Measurements from ENCODE around the gene SART3.
"Not testable (repeated sequence)": the region's sequence is repeated elsewhere in the genome, so short reads cannot be mapped to it uniquely, and the experiment has no call there.

The SART3 gene

GRCh38 chr12:108505129-108505528 lies 55.8 kb downstream of the SART3 start:
- peaks cover 24% of the 10 kb centered on the region for H3K9me3 ChIP-seq (ENCODE audit: control insufficient read depth, low read length)
- no peak overlapping the region for H3K27ac ChIP-seq (ENCODE audit: low read depth, low read length, severe bottlenecking)
- no peaks in the 10 kb centered on the region for H3K4me1 ChIP-seq (ENCODE audit: control insufficient read depth, insufficient read depth, low read length, poor library complexity, severe bottlenecking)
- no peaks in the 10 kb centered on the region for H3K36me3 ChIP-seq (ENCODE audit: control insufficient read depth, insufficient read depth, low read length)
- no peak overlapping the region for H3K4me3 ChIP-seq (ENCODE audit: extremely low read depth, insufficient read depth, low read length, poor library complexity, severe bottlenecking)
- WGBS, 2 experiments (ENCODE audit: insufficient coverage in 2 of 2) = 81 to 93% methylated on average over 7 of the region's 7 CpGs

GRCh38 chr12:108502922-108503321 lies 58.1 kb downstream of the SART3 start:
- H3K9me3 ChIP-seq (ENCODE audit: control insufficient read depth, low read length) = peaks cover 18% of the 10 kb centered on the region
- H3K4me1 ChIP-seq (ENCODE audit: control insufficient read depth, insufficient read depth, low read length, poor library complexity, severe bottlenecking) = no peaks in the 10 kb centered on the region
- no peak overlapping the region for H3K4me3 ChIP-seq (ENCODE audit: extremely low read depth, insufficient read depth, low read length, poor library complexity, severe bottlenecking)
- no peak overlapping the region for H3K27ac ChIP-seq (ENCODE audit: low read depth, low read length, severe bottlenecking)
- H3K36me3 ChIP-seq (ENCODE audit: control insufficient read depth, insufficient read depth, low read length) = no peaks in the 10 kb centered on the region
- WGBS, 2 experiments (ENCODE audit: insufficient coverage in 2 of 2) = 85 to 88% methylated on average over 1 to 2 of the region's 2 CpGs

- WGBS, 2 experiments (ENCODE audit: insufficient coverage in 2 of 2) = 78 to 83% methylated on average over 9 to 10 of the region's 11 CpGs
These were observed 62.8 kb downstream of the SART3 start for GRCh38 chr12:108498136-108498535.

GRCh38 chr12:108495823-108496579 lies 65.0 kb downstream of the SART3 start:
- Histone ChIP-seq H3K27ac (ENCODE audit: low read depth, low read length, severe bottlenecking) (no peak overlapping the region), H3K9me3 (ENCODE audit: control insufficient read depth, low read length) (no peaks in the 10 kb centered on the region), H3K36me3 (ENCODE audit: control insufficient read depth, insufficient read depth, low read length) (no peaks in the 10 kb centered on the region), H3K4me1 (ENCODE audit: control insufficient read depth, insufficient read depth, low read length, poor library complexity, severe bottlenecking) (no peaks in the 10 kb centered on the region), H3K4me3 (ENCODE audit: extremely low read depth, insufficient read depth, low read length, poor library complexity, severe bottlenecking) (no peak overlapping the region)
- 89 to 97% methylated on average over 7 to 10 of the region's 11 CpGs for WGBS, 2 experiments (ENCODE audit: insufficient coverage in 2 of 2)

More at GRCh38 chr12:108498136-108498535, 62.8 kb downstream of the SART3 start:
- H3K4me1 ChIP-seq (ENCODE audit: control insufficient read depth, insufficient read depth, low read length, poor library complexity, severe bottlenecking) = no peaks in the 10 kb centered on the region
- H3K9me3 ChIP-seq (ENCODE audit: control insufficient read depth, low read length) = peaks cover 7% of the 10 kb centered on the region
- H3K27ac ChIP-seq (ENCODE audit: low read depth, low read length, severe bottlenecking) = no peak overlapping the region
- no peaks in the 10 kb centered on the region for H3K36me3 ChIP-seq (ENCODE audit: control insufficient read depth, insufficient read depth, low read length)
- H3K4me3 ChIP-seq (ENCODE audit: extremely low read depth, insufficient read depth, low read length, poor library complexity, severe bottlenecking) = no peak overlapping the region

- Histone ChIP-seq H3K9me3 (ENCODE audit: control insufficient read depth, low read length) (no peaks in the 10 kb centered on the region), H3K4me3 (ENCODE audit: extremely low read depth, insufficient read depth, low read length, poor library complexity, severe bottlenecking) (no peak overlapping the region), H3K36me3 (ENCODE audit: control insufficient read depth, insufficient read depth, low read length) (no peaks in the 10 kb centered on the region), H3K27ac (ENCODE audit: low read depth, low read length, severe bottlenecking) (no peak overlapping the region), H3K4me1 (ENCODE audit: control insufficient read depth, insufficient read depth, low read length, poor library complexity, severe bottlenecking) (no peaks in the 10 kb centered on the region)
- WGBS, 2 experiments (ENCODE audit: insufficient coverage in 2 of 2) = no CpG with 5 or more reads among the region's 1 CpG
These were observed 65.9 kb downstream of the SART3 start for GRCh38 chr12:108495054-108495453.

GRCh38 chr12:108491256-108491655 lies 69.7 kb downstream of the SART3 start:
- Histone ChIP-seq H3K4me3 (ENCODE audit: extremely low read depth, insufficient read depth, low read length, poor library complexity, severe bottlenecking) (no peak overlapping the region), H3K9me3 (ENCODE audit: control insufficient read depth, low read length) (no peaks in the 10 kb centered on the region), H3K27ac (ENCODE audit: low read depth, low read length, severe bottlenecking) (no peak overlapping the region), H3K36me3 (ENCODE audit: control insufficient read depth, insufficient read depth, low read length) (no peaks in the 10 kb centered on the region), H3K4me1 (ENCODE audit: control insufficient read depth, insufficient read depth, low read length, poor library complexity, severe bottlenecking) (no peaks in the 10 kb centered on the region)
- no CpG with 5 or more reads among the region's 2 CpGs for WGBS, 2 experiments (ENCODE audit: insufficient coverage in 2 of 2)

- no CpG with 5 or more reads among the region's 4 CpGs for WGBS, 2 experiments (ENCODE audit: insufficient coverage in 2 of 2)
- H3K4me3 ChIP-seq (ENCODE audit: extremely low read depth, insufficient read depth, low read length, poor library complexity, severe bottlenecking); H3K36me3 ChIP-seq (ENCODE audit: control insufficient read depth, insufficient read depth, low read length); H3K9me3 ChIP-seq (ENCODE audit: control insufficient read depth, low read length); H3K4me1 ChIP-seq (ENCODE audit: control insufficient read depth, insufficient read depth, low read length, poor library complexity, severe bottlenecking); H3K27ac ChIP-seq (ENCODE audit: low read depth, low read length, severe bottlenecking): not testable (repeated sequence)
These were observed 73.9 kb downstream of the SART3 start for GRCh38 chr12:108487029-108487428.

- H3K9me3 ChIP-seq (ENCODE audit: control insufficient read depth, low read length); H3K27ac ChIP-seq (ENCODE audit: low read depth, low read length, severe bottlenecking); H3K4me3 ChIP-seq (ENCODE audit: extremely low read depth, insufficient read depth, low read length, poor library complexity, severe bottlenecking); H3K36me3 ChIP-seq (ENCODE audit: control insufficient read depth, insufficient read depth, low read length); H3K4me1 ChIP-seq (ENCODE audit: control insufficient read depth, insufficient read depth, low read length, poor library complexity, severe bottlenecking): not testable (repeated sequence)
- 96 to 100% methylated on average over 4 to 6 of the region's 7 CpGs for WGBS, 2 experiments (ENCODE audit: insufficient coverage in 2 of 2)
These were observed 75.6 kb downstream of the SART3 start for GRCh38 chr12:108485371-108485770.

GRCh38 chr12:108484845-108485244 lies 76.1 kb downstream of the SART3 start:
- Histone ChIP-seq H3K36me3 (ENCODE audit: control insufficient read depth, insufficient read depth, low read length) (no peaks in the 10 kb centered on the region), H3K4me1 (ENCODE audit: control insufficient read depth, insufficient read depth, low read length, poor library complexity, severe bottlenecking) (peaks cover 4% of the 10 kb centered on the region), H3K9me3 (ENCODE audit: control insufficient read depth, low read length) (no peaks in the 10 kb centered on the region), H3K27ac (ENCODE audit: low read depth, low read length, severe bottlenecking) (no peak overlapping the region), H3K4me3 (ENCODE audit: extremely low read depth, insufficient read depth, low read length, poor library complexity, severe bottlenecking) (no peak overlapping the region)
- WGBS, 2 experiments (ENCODE audit: insufficient coverage in 2 of 2) = 80 to 100% methylated on average over 1 of the region's 2 CpGs

- H3K27ac ChIP-seq (ENCODE audit: low read depth, low read length, severe bottlenecking) = no peak overlapping the region
- H3K9me3 ChIP-seq (ENCODE audit: control insufficient read depth, low read length) = no peaks in the 10 kb centered on the region
- peaks cover 4% of the 10 kb centered on the region for H3K4me1 ChIP-seq (ENCODE audit: control insufficient read depth, insufficient read depth, low read length, poor library complexity, severe bottlenecking)
- no peak overlapping the region for H3K4me3 ChIP-seq (ENCODE audit: extremely low read depth, insufficient read depth, low read length, poor library complexity, severe bottlenecking)
- 75 to 84% methylated on average over 2 of the region's 2 CpGs for WGBS, 2 experiments (ENCODE audit: insufficient coverage in 2 of 2)
- H3K36me3 ChIP-seq (ENCODE audit: control insufficient read depth, insufficient read depth, low read length) = no peaks in the 10 kb centered on the region
These were observed 76.5 kb downstream of the SART3 start for GRCh38 chr12:108484431-108484830.

GRCh38 chr12:108483213-108484059 lies 77.5 kb downstream of the SART3 start:
- no peak overlapping the region for H3K27ac ChIP-seq (ENCODE audit: low read depth, low read length, severe bottlenecking)
- WGBS, 2 experiments (ENCODE audit: insufficient coverage in 2 of 2) = 63 to 67% methylated on average over 3 of the region's 6 CpGs
- H3K9me3 ChIP-seq (ENCODE audit: control insufficient read depth, low read length) = no peaks in the 10 kb centered on the region
- H3K4me3 ChIP-seq (ENCODE audit: extremely low read depth, insufficient read depth, low read length, poor library complexity, severe bottlenecking) = no peak overlapping the region
- H3K4me1 ChIP-seq (ENCODE audit: control insufficient read depth, insufficient read depth, low read length, poor library complexity, severe bottlenecking) = peaks cover 4% of the 10 kb centered on the region
- no peaks in the 10 kb centered on the region for H3K36me3 ChIP-seq (ENCODE audit: control insufficient read depth, insufficient read depth, low read length)
